ENCODE results near the gene MED13.
"Not testable (repeated sequence)": the region's sequence is repeated elsewhere in the genome, so short reads cannot be mapped to it uniquely, and the experiment has no call there.

The MED13 gene

GRCh38 chr17:61997664-61998063, 67.4 kb downstream of the MED13 start:
- DNase-seq (ENCODE audit: low spot score) = no peak

GRCh38 chr17:61996916-61997605, 68.0 kb downstream of the MED13 start:
- no peak for DNase-seq (ENCODE audit: low spot score)

GRCh38 chr17:61989509-61989908, 75.6 kb downstream of the MED13 start:
- DNase-seq (ENCODE audit: low spot score) = no peak

- no peak for DNase-seq (ENCODE audit: low spot score)
Measured at GRCh38 chr17:61986898-61987297, 78.2 kb downstream of the MED13 start.

GRCh38 chr17:61984821-61985220, 80.3 kb downstream of the MED13 start:
- no peak for DNase-seq (ENCODE audit: low spot score)

- DNase-seq (ENCODE audit: low spot score) = no peak
Measured at GRCh38 chr17:61981323-61981722, 83.8 kb downstream of the MED13 start.

- DNase-seq (ENCODE audit: low spot score) = no peak
Measured at GRCh38 chr17:61980535-61980934, 84.5 kb downstream of the MED13 start.

GRCh38 chr17:61974115-61974514, 91.0 kb downstream of the MED13 start:
- DNase-seq (ENCODE audit: low spot score) = no peak

- no peak for DNase-seq (ENCODE audit: low spot score)
Measured at GRCh38 chr17:61972311-61972710, 92.8 kb downstream of the MED13 start.

GRCh38 chr17:61970030-61970429, 95.0 kb downstream of the MED13 start:
- no peak for DNase-seq (ENCODE audit: low spot score)

GRCh38 chr17:61968757-61969156, 96.3 kb downstream of the MED13 start:
- DNase-seq (ENCODE audit: low spot score) = no peak

GRCh38 chr17:61967729-61968128, 97.3 kb downstream of the MED13 start:
- no peak for DNase-seq (ENCODE audit: low spot score)

- DNase-seq (ENCODE audit: low spot score) = no peak
Measured at GRCh38 chr17:61966191-61966590, 98.9 kb downstream of the MED13 start.

- DNase-seq (ENCODE audit: low spot score) = no peak
Measured at GRCh38 chr17:61955619-61956018, 109.5 kb downstream of the MED13 start.

- DNase-seq (ENCODE audit: low spot score) = no peak
Measured at GRCh38 chr17:61947367-61948078, 117.6 kb downstream of the MED13 start.

GRCh38 chr17:61946359-61946758, 118.7 kb downstream of the MED13 start:
- no peak for DNase-seq (ENCODE audit: low spot score)

- DNase-seq (ENCODE audit: low spot score) = no peak
Measured at GRCh38 chr17:61943117-61943516, 122.0 kb downstream of the MED13 start.

GRCh38 chr17:61942085-61942484, 123.0 kb downstream of the MED13 start:
- DNase-seq (ENCODE audit: low spot score) = no peak

GRCh38 chr17:61928101-61928436, 137.0 kb downstream of the MED13 start:
- DNase-seq (ENCODE audit: low spot score) = no peak

- peak; percentile 97 for DNase-seq (ENCODE audit: low spot score)
Measured at GRCh38 chr17:61927208-61928100, 137.6 kb downstream of the MED13 start, which contains the start of gene INTS2. Gene INTS2, minus strand, starts transcription at chr17:61927982. Its CDS starts 1,338 bp downstream, at chr17:61926644.

- DNase-seq (ENCODE audit: low spot score) = no peak
Measured at GRCh38 chr17:61926826-61927207, 138.3 kb downstream of the MED13 start.

- not testable (repeated sequence) for DNase-seq (ENCODE audit: low spot score)
Measured at GRCh38 chr17:61915162-61915561, 149.9 kb downstream of the MED13 start.
